ENCODE data around the gene GPI.

The GPI gene

DNA sequence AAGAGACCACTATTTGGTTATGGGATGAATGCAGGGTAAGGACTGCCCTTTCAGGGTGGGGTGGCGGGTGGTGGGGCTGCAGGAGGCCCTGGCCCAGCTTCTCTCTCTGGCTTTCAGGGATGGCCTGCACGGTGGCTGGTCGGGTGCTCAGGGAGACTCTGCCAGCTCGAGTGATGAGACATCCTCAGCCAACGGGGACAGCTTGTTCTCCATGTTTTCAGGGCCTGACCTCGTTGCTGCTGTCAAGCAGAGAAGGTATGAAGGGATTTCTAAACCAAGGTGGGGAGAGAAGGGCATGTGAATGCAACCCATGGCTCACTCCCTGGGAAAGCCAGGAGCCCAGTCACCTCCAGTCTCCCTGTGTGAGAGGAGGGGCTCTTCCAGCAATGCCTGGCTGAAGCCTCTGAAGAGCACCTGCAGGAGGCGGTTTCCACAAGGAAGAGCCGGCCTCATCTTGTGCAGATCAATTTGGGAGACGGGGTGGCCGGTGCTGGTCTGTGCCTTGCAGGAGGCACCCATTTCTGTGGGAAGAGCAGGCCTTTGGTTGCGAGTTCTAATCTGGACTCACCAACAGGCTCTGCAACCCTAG is 16.0 kb upstream of the GPI start:
- DNase-seq (ENCODE audit: low read depth), result no peak
- TF ChIP-seq, protein P1, sequence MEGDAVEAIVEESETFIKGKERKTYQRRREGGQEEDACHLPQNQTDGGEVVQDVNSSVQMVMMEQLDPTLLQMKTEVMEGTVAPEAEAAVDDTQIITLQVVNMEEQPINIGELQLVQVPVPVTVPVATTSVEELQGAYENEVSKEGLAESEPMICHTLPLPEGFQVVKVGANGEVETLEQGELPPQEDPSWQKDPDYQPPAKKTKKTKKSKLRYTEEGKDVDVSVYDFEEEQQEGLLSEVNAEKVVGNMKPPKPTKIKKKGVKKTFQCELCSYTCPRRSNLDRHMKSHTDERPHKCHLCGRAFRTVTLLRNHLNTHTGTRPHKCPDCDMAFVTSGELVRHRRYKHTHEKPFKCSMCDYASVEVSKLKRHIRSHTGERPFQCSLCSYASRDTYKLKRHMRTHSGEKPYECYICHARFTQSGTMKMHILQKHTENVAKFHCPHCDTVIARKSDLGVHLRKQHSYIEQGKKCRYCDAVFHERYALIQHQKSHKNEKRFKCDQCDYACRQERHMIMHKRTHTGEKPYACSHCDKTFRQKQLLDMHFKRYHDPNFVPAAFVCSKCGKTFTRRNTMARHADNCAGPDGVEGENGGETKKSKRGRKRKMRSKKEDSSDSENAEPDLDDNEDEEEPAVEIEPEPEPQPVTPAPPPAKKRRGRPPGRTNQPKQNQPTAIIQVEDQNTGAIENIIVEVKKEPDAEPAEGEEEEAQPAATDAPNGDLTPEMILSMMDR (IDR thresholded peaks at IDR 0.05; ENCODE audit: control insufficient read depth, extremely low read depth, insufficient read depth), result no peak
- no peak overlapping the region for H3K4me3 ChIP-seq (ENCODE audit: low read depth, low read length)

DNA sequence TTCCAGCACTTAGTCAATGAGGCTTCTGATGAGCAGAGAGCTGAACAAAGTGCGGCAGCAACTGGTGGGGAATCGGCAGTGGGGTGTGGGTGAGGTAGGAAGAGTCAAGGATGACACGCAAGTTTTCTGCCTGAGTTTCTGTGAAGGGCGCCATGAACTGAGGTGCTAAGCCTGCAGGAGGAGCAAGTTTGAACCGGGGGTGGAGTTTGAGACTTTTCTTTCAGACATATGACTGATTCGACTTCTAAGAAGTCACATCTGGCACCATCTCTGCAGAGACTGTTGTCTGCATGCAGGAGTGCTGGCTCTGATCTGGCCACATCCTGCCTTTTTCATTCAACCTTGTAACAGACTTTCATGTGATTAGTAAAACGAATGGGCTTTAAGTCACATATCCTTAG is 14.8 kb upstream of the GPI start:
- DNase-seq (ENCODE audit: low read depth), result no peak
- TF ChIP-seq, protein P1 (IDR thresholded peaks at IDR 0.05; ENCODE audit: control insufficient read depth, extremely low read depth, insufficient read depth), result no peak
- no peak overlapping the region for H3K4me3 ChIP-seq (ENCODE audit: low read depth, low read length)

- H3K4me3 ChIP-seq (ENCODE audit: low read depth, low read length), result no peak overlapping the region
- TF ChIP-seq, protein P1 (IDR thresholded peaks at IDR 0.05; ENCODE audit: control insufficient read depth, extremely low read depth, insufficient read depth), result no peak
- DNase-seq (ENCODE audit: low read depth), result no peak
Measured at GRCh38 chr19:34351382-34351826, 13.6 kb upstream of the GPI start.

DNA sequence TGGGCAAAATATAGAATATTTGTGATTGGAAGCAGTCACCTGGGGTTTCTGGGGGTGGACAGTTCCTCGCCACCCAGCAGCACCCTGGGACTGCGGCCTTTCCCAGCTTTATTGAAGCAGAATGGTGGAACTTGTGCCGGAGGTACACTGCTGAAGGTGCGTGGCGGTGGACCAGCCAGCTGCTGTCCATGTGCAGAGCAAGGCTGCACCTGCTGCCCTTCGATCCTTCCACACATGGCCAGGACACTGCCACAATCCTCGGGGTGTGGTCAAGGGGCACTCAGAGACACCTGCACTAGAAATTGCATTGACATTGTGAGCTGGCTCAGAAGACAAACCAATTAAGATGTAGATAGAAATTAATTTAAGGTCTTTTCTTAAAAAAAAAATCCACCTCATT is 11.4 kb upstream of the GPI start:
- no peak overlapping the region for H3K4me3 ChIP-seq (ENCODE audit: low read depth, low read length)
- no peak for DNase-seq (ENCODE audit: low read depth)
- TF ChIP-seq, protein P1 (IDR thresholded peaks at IDR 0.05; ENCODE audit: control insufficient read depth, extremely low read depth, insufficient read depth), result no peak

DNA sequence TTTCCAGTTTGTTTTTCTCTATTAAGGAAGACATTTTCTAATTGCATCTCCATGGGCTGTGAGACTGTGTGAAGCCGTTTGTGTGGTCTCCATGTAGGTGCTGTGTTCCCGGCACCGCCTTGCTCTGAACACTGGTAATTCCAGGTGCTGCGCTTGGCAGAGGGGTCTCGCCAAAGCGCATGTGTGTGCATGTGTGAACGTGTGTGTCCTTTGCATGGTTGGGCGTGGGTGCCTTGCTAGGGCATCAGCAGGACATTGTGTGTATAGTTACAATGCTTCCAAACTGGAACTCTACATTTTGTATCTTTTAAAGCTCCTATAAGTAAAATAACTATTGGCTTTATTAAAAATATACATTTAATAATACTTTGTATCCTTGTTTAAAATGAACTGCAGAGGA is 9.8 kb upstream of the GPI start:
- H3K4me3 ChIP-seq (ENCODE audit: low read depth, low read length), result no peak overlapping the region
- no peak for DNase-seq (ENCODE audit: low read depth)
- TF ChIP-seq, protein P1 (IDR thresholded peaks at IDR 0.05; ENCODE audit: control insufficient read depth, extremely low read depth, insufficient read depth), result no peak

GRCh38 chr19:34356875-34357274 is 8.1 kb upstream of the GPI start:
- no peak overlapping the region for H3K4me3 ChIP-seq (ENCODE audit: low read depth, low read length)
- DNase-seq (ENCODE audit: low read depth), result no peak
- TF ChIP-seq, protein P1 (IDR thresholded peaks at IDR 0.05; ENCODE audit: control insufficient read depth, extremely low read depth, insufficient read depth), result no peak

- H3K4me3 ChIP-seq (ENCODE audit: low read depth, low read length), result no peak overlapping the region
- TF ChIP-seq, protein P1 (IDR thresholded peaks at IDR 0.05; ENCODE audit: control insufficient read depth, extremely low read depth, insufficient read depth), result no peak
- no peak for DNase-seq (ENCODE audit: low read depth)
Measured at GRCh38 chr19:34357431-34357830, 7.6 kb upstream of the GPI start.

All from LNCaP clone FGC (cell line).